ENCODE results near the gene RSPH9. TPM values are rescaled to one million over a fixed set of nuclear protein-coding genes. Genes with fewer than 3 reads are reported as not detected.
"Not testable (repeated sequence)": the region's sequence is repeated elsewhere in the genome, so short reads cannot be mapped to it uniquely, and the experiment has no call there.

RSPH9 gene
- total RNA-seq, 2 experiments from 2014 or later: not detected

- no peak for DNase-seq
- POLR2A ChIA-PET: interaction anchor here (0.5 kb wide), 1 partner anchor 115 kb away, joined by 3 read pairs; no protein-coding TSS in a partner anchor
- H3K4me3 Mint-ChIP-seq: no peak overlapping the region
- H3K9me3 Mint-ChIP-seq: no peaks in the 10 kb centered on the region
- CTCF ChIA-PET: interaction anchor here (0.6 to 1.7 kb wide), 2 partner anchors 9 to 75 kb away, joined by 4 to 9 read pairs; no protein-coding TSS in a partner anchor
- peaks cover 2% of the 10 kb centered on the region for H3K4me1 Mint-ChIP-seq (ENCODE audit: low read depth)
- H3K36me3 Mint-ChIP-seq: no peaks in the 10 kb centered on the region
- H3K27me3 Mint-ChIP-seq: peaks cover 5% of the 10 kb centered on the region
- H3K27ac Mint-ChIP-seq: no peak overlapping the region
- intact Hi-C loops (cut with micrococcal nuclease): no loop called here
Measured at GRCh38 chr6:43657221-43657802, 12.5 kb downstream of the RSPH9 start.

- DNase-seq: no peak
- POLR2A ChIA-PET: no interaction called here
- Mint-ChIP-seq H3K36me3 (no peaks in the 10 kb centered on the region), H3K27ac (no peak overlapping the region), H3K4me3 (no peak overlapping the region), H3K9me3 (no peaks in the 10 kb centered on the region), H3K27me3 (peaks cover 5% of the 10 kb centered on the region), H3K4me1 (ENCODE audit: low read depth) (peaks cover 8% of the 10 kb centered on the region)
- CTCF ChIA-PET: interaction anchor here (0.6 to 0.7 kb wide), 2 partner anchors 8 to 75 kb away, joined by 3 to 4 read pairs; no protein-coding TSS in a partner anchor
- intact Hi-C loops (cut with micrococcal nuclease): no loop called here
Measured at GRCh38 chr6:43658161-43658560, 13.3 kb downstream of the RSPH9 start.

GRCh38 chr6:43662948-43663347 is 18.1 kb downstream of the RSPH9 start:
- H3K9me3 Mint-ChIP-seq; intact Hi-C loops (cut with micrococcal nuclease); DNase-seq; H3K4me3 Mint-ChIP-seq; H3K27me3 Mint-ChIP-seq; POLR2A ChIA-PET; H3K36me3 Mint-ChIP-seq; H3K27ac Mint-ChIP-seq: not testable (repeated sequence)
- CTCF ChIA-PET: interaction anchor here (0.6 to 1.3 kb wide), 4 partner anchors 15 to 416 kb away, joined by 3 to 5 read pairs (median 4); partner anchors contain the start of gene VEGFA
- H3K4me1 Mint-ChIP-seq (ENCODE audit: low read depth): peaks cover 22% of the 10 kb centered on the region

- ChIA-PET POLR2A (interaction anchor here (0.6 to 1.7 kb wide), 3 partner anchors 21 to 181 kb away, joined by 3 to 4 read pairs (median 3); partner anchors contain the start of gene RSPH9), CTCF (interaction anchor here (0.7 to 4.0 kb wide), 14 partner anchors 8 to 413 kb away, joined by 3 to 51 read pairs (median 4); partner anchors contain the start of genes MRPS18A and VEGFA)
- Mint-ChIP-seq H3K27ac (no peak overlapping the region), H3K27me3 (peaks cover 5% of the 10 kb centered on the region), H3K36me3 (peaks cover 2% of the 10 kb centered on the region), H3K9me3 (no peaks in the 10 kb centered on the region), H3K4me3 (no peak overlapping the region), H3K4me1 (ENCODE audit: low read depth) (peaks cover 39% of the 10 kb centered on the region)
- DNase-seq: no peak
- intact Hi-C loops (cut with micrococcal nuclease): loop anchor here (5.0 kb wide), 1 partner anchor 42 kb away; no protein-coding TSS in a partner anchor
Measured at GRCh38 chr6:43665376-43665775, 20.5 kb downstream of the RSPH9 start.

GRCh38 chr6:43666196-43666920 is 21.5 kb downstream of the RSPH9 start:
- H3K36me3 Mint-ChIP-seq: peaks cover 6% of the 10 kb centered on the region
- H3K4me1 Mint-ChIP-seq (ENCODE audit: low read depth): peaks cover 45% of the 10 kb centered on the region
- ChIA-PET CTCF (interaction anchor here (1.0 to 4.0 kb wide), 24 partner anchors 8 to 414 kb away, joined by 3 to 51 read pairs (median 5); partner anchors contain the start of genes MAD2L1BP and MRPS18A), POLR2A (interaction anchor here (1.7 to 1.8 kb wide), 2 partner anchors 22 to 103 kb away, joined by 4 to 7 read pairs; partner anchors contain the start of gene VEGFA)
- no peak for DNase-seq
- H3K27ac Mint-ChIP-seq: no peak overlapping the region
- no peaks in the 10 kb centered on the region for H3K27me3 Mint-ChIP-seq
- H3K4me3 Mint-ChIP-seq: no peak overlapping the region
- H3K9me3 Mint-ChIP-seq: no peaks in the 10 kb centered on the region
- intact Hi-C loops (cut with micrococcal nuclease): loop anchor here (2.0 to 5.0 kb wide), 3 partner anchors 41 to 106 kb away; no protein-coding TSS in a partner anchor

- Mint-ChIP-seq H3K4me1 (ENCODE audit: low read depth) (peaks cover 43% of the 10 kb centered on the region), H3K27me3 (no peaks in the 10 kb centered on the region), H3K27ac (peak overlapping the region; percentile 24), H3K4me3 (no peak overlapping the region), H3K36me3 (peaks cover 12% of the 10 kb centered on the region), H3K9me3 (no peaks in the 10 kb centered on the region)
- POLR2A ChIA-PET: interaction anchor here (1.3 to 1.8 kb wide), 3 partner anchors 21 to 102 kb away, joined by 3 to 7 read pairs (median 4); partner anchors contain the start of gene VEGFA
- CTCF ChIA-PET: interaction anchor here (0.6 to 4.0 kb wide), 36 partner anchors 11 to 415 kb away, joined by 3 to 51 read pairs (median 5); partner anchors contain the start of genes GTPBP2, MAD2L1BP, MRPS18A and VEGFA
- intact Hi-C loops (cut with micrococcal nuclease): loop anchor here (1.0 to 5.0 kb wide), 5 partner anchors 40 to 412 kb away; no protein-coding TSS in a partner anchor
- peak; percentile 87 for DNase-seq
Measured at GRCh38 chr6:43667245-43668150, 22.7 kb downstream of the RSPH9 start.

GRCh38 chr6:43668151-43669028 is 23.6 kb downstream of the RSPH9 start:
- intact Hi-C loops (cut with micrococcal nuclease): loop anchor here (1.0 to 5.0 kb wide), 2 partner anchors 39 to 406 kb away; no protein-coding TSS in a partner anchor
- peak overlapping the region; percentile 62 for H3K27ac Mint-ChIP-seq
- POLR2A ChIA-PET: interaction anchor here (1.3 to 1.8 kb wide), 2 partner anchors 38 to 101 kb away, joined by 3 to 7 read pairs; partner anchors contain the start of gene VEGFA
- H3K4me3 Mint-ChIP-seq: no peak overlapping the region
- DNase-seq: peak; percentile 71
- peaks cover 35% of the 10 kb centered on the region for H3K4me1 Mint-ChIP-seq (ENCODE audit: low read depth)
- H3K27me3 Mint-ChIP-seq: no peaks in the 10 kb centered on the region
- CTCF ChIA-PET: interaction anchor here (0.7 to 4.0 kb wide), 19 partner anchors 10 to 410 kb away, joined by 3 to 51 read pairs (median 7); partner anchors contain the start of genes GTPBP2, MAD2L1BP and VEGFA
- H3K9me3 Mint-ChIP-seq: no peaks in the 10 kb centered on the region
- peaks cover 12% of the 10 kb centered on the region for H3K36me3 Mint-ChIP-seq

- no peak overlapping the region for H3K4me3 Mint-ChIP-seq
- intact Hi-C loops (cut with micrococcal nuclease): loop anchor here (5.0 kb wide), 1 partner anchor 38 kb away; no protein-coding TSS in a partner anchor
Measured at GRCh38 chr6:43669050-43669921, 24.4 kb downstream of the RSPH9 start.

GRCh38 chr6:43669922-43670622 is 25.2 kb downstream of the RSPH9 start:
- Mint-ChIP-seq H3K27me3 (no peaks in the 10 kb centered on the region), H3K36me3 (peaks cover 15% of the 10 kb centered on the region), H3K27ac (peak overlapping the region; percentile 84), H3K9me3 (no peaks in the 10 kb centered on the region), H3K4me3 (no peak overlapping the region), H3K4me1 (ENCODE audit: low read depth) (peaks cover 34% of the 10 kb centered on the region)
- ChIA-PET POLR2A (interaction anchor here (0.6 to 2.6 kb wide), 3 partner anchors 33 to 222 kb away, joined by 3 to 7 read pairs (median 4); no protein-coding TSS in a partner anchor), CTCF (interaction anchor here (0.6 to 2.2 kb wide), 13 partner anchors 8 to 409 kb away, joined by 3 to 15 read pairs (median 4); partner anchors contain the start of gene GTPBP2)
- peak; percentile 69 for DNase-seq
- intact Hi-C loops (cut with micrococcal nuclease): loop anchor here (1.0 to 5.0 kb wide), 2 partner anchors 17 to 37 kb away; partner anchors contain the start of gene MRPS18A

More at GRCh38 chr6:43669050-43669921, 24.4 kb downstream of the RSPH9 start:
- ChIA-PET CTCF (interaction anchor here (0.6 to 2.2 kb wide), 15 partner anchors 9 to 410 kb away, joined by 3 to 15 read pairs (median 4); partner anchors contain the start of gene GTPBP2), POLR2A (interaction anchor here (0.6 to 1.3 kb wide), 2 partner anchors 33 to 223 kb away, joined by 3 to 4 read pairs; no protein-coding TSS in a partner anchor)
- Mint-ChIP-seq H3K9me3 (no peaks in the 10 kb centered on the region), H3K4me1 (ENCODE audit: low read depth) (peaks cover 34% of the 10 kb centered on the region), H3K36me3 (peaks cover 14% of the 10 kb centered on the region), H3K27ac (peak overlapping the region; percentile 84), H3K27me3 (no peaks in the 10 kb centered on the region)
- DNase-seq: no peak
